ENCODE results near the gene CFAP61. TPM values are rescaled to one million over a fixed set of nuclear protein-coding genes. Genes with fewer than 3 reads are reported as not detected.

CFAP61 gene
- total and polyA plus RNA-seq, 2 donors, result 0.23 to 0.24 TPM

DNA sequence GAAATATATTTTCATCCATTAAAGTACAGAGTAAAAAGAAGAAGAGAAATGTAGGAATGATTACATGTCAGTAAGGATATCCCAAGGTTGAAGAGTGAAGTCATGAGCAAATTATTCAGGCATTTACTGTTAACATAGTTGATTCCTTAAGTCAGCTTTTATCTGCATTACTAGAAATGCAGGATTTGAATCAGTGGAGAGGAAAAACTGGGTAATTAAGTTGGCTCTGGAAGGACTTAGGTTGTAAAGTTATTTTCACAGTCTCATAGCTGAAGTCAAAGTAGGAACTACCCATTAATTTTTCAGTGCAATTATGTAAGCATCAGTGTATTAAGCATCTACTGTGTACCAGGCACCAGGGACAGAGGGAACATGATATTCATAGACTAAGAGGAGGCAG lies 27.4 kb upstream of the CFAP61 start:
- Histone ChIP-seq H3K4me3 (ENCODE audit: low read length in 2 of 2) (no peak overlapping the region), H3K27me3 (ENCODE audit: control insufficient read depth in 2 of 2, insufficient read depth in 1 of 2, low read length in 1 of 2) (no peaks in the 10 kb centered on the region), H3K36me3 (ENCODE audit: control insufficient read depth in 2 of 2, insufficient read depth in 2 of 2, low read length in 1 of 2) (peaks cover 0 to 17% of the 10 kb centered on the region in 2 donors), H3K9me3 (ENCODE audit: control insufficient read depth in 2 of 2, insufficient read depth in 1 of 2, low read length in 1 of 2) (no peaks in the 10 kb centered on the region), H3K27ac (ENCODE audit: low read depth in 1 of 2, low read length in 1 of 2) (no peak overlapping the region), H3K4me1 (ENCODE audit: control insufficient read depth in 2 of 2, insufficient read depth in 2 of 2, low read length in 2 of 2) (peaks cover 0 to 3% of the 10 kb centered on the region in 2 donors)
- no peak for DNase-seq (ENCODE audit: low read depth in 6 of 9, low spot score in 9 of 9)

DNA sequence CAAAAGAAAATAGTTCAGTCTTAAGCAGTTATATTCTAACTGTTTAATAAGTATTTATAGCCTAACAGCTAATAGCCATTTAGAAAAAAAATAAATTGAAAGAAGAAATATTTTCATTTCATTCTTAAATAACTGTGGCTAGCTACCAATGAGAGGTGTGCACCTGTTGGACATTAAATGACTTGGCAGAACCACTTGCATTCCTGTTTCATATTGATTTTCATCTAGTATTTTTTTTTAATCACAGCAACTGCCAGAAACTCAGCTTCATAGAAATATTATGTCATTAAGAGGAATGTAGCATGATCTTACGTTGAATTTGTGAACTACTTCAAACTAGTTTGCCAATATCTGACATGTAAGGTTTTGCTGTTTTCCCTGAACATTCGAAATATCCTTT lies 25.0 kb upstream of the CFAP61 start:
- Histone ChIP-seq H3K36me3 (ENCODE audit: control insufficient read depth in 2 of 2, insufficient read depth in 2 of 2, low read length in 1 of 2) (peaks cover 0 to 26% of the 10 kb centered on the region in 2 donors), H3K9me3 (ENCODE audit: control insufficient read depth in 2 of 2, insufficient read depth in 1 of 2, low read length in 1 of 2) (no peaks in the 10 kb centered on the region), H3K4me3 (ENCODE audit: low read length in 2 of 2) (no peak overlapping the region), H3K4me1 (ENCODE audit: control insufficient read depth in 2 of 2, insufficient read depth in 2 of 2, low read length in 2 of 2) (no peaks in the 10 kb centered on the region), H3K27ac (ENCODE audit: low read depth in 1 of 2, low read length in 1 of 2) (no peak overlapping the region), H3K27me3 (ENCODE audit: control insufficient read depth in 2 of 2, insufficient read depth in 1 of 2, low read length in 1 of 2) (no peaks in the 10 kb centered on the region)
- WGBS, result 97% methylated on average over 2 of the region's 2 CpGs
- no peak for DNase-seq (ENCODE audit: low read depth in 6 of 9, low spot score in 9 of 9)

DNA sequence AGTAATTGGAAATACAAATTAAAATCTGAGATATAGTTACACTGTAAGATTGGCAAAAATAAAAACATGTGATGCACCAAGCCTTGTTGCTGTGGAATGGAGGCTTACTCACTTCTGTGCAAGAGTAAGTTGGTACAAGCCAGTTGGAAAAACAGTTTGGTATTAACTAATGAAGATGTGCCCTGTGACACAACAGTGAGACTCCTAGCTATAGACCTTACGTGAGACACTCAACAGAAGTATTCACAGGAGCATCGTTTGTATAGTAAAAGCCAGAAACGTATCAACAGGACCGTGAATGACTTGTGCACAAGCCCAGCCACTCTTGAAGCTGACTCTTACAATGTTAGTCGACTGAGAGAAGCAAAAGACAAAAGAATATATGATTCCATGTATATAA lies 20.5 kb upstream of the CFAP61 start:
- no peaks in the 10 kb centered on the region for H3K9me3 ChIP-seq (ENCODE audit: control insufficient read depth in 2 of 2, insufficient read depth in 1 of 2, low read length in 1 of 2)
- peaks cover 16 to 54% of the 10 kb centered on the region in 2 donors for H3K36me3 ChIP-seq (ENCODE audit: control insufficient read depth in 2 of 2, insufficient read depth in 2 of 2, low read length in 1 of 2)
- no peaks in the 10 kb centered on the region for H3K27me3 ChIP-seq (ENCODE audit: control insufficient read depth in 2 of 2, insufficient read depth in 1 of 2, low read length in 1 of 2)
- H3K27ac ChIP-seq (ENCODE audit: low read depth in 1 of 2, low read length in 1 of 2), result no peak overlapping the region
- DNase-seq (ENCODE audit: low read depth in 6 of 9, low spot score in 9 of 9), result no peak
- 96% methylated on average over 5 of the region's 5 CpGs for WGBS
- no peak overlapping the region for H3K4me3 ChIP-seq (ENCODE audit: low read length in 2 of 2)
- H3K4me1 ChIP-seq (ENCODE audit: control insufficient read depth in 2 of 2, insufficient read depth in 2 of 2, low read length in 2 of 2), result no peaks in the 10 kb centered on the region

DNA sequence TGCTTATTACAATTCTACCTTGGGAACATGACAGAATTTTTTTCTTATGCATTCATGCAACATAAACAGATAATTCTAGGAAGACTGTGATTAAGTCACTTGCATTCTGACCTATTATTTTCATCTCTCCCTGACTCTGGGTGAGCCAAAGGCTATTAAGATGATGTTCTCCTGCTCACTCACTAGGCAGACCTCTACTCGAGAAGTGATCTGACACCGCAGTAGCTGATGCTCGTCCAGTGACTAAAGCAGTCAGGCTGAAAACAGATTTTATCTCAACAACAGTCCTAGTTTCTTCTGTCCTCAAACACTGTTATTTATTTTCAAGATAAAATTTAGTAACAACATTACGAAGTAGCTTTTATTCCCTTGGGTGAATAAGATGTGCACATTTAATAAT lies 17.8 kb upstream of the CFAP61 start:
- Histone ChIP-seq H3K9me3 (ENCODE audit: control insufficient read depth in 2 of 2, insufficient read depth in 1 of 2, low read length in 1 of 2) (no peaks in the 10 kb centered on the region), H3K36me3 (ENCODE audit: control insufficient read depth in 2 of 2, insufficient read depth in 2 of 2, low read length in 1 of 2) (peaks cover 35 to 73% of the 10 kb centered on the region in 2 donors), H3K27me3 (ENCODE audit: control insufficient read depth in 2 of 2, insufficient read depth in 1 of 2, low read length in 1 of 2) (no peaks in the 10 kb centered on the region), H3K4me3 (ENCODE audit: low read length in 2 of 2) (no peak overlapping the region), H3K27ac (ENCODE audit: low read depth in 1 of 2, low read length in 1 of 2) (no peak overlapping the region), H3K4me1 (ENCODE audit: control insufficient read depth in 2 of 2, insufficient read depth in 2 of 2, low read length in 2 of 2) (no peaks in the 10 kb centered on the region)
- no peak for DNase-seq (ENCODE audit: low read depth in 6 of 9, low spot score in 9 of 9)
- 96% methylated on average over 4 of the region's 4 CpGs for WGBS

DNA sequence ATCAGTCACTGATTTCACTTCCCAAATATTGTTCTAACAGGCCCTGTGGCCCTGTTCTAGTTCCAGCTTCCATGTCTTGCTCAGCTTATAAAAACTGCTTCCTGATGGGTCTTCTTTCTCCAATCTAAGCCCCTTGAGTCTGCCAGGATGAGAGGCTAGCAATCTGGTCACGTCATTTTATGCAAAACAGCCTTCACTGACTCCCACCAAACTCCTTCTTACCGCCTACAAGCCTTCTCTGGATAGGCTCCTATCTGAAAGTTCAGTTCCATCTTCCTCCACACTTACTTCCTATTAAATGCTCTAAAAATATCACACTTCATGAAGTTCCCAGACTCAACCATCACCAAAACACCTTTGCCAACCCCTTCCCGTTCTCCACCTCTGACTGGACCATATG lies 15.6 kb upstream of the CFAP61 start:
- H3K27ac ChIP-seq (ENCODE audit: low read depth in 1 of 2, low read length in 1 of 2), result no peak overlapping the region
- H3K27me3 ChIP-seq (ENCODE audit: control insufficient read depth in 2 of 2, insufficient read depth in 1 of 2, low read length in 1 of 2), result no peaks in the 10 kb centered on the region
- no peaks in the 10 kb centered on the region for H3K9me3 ChIP-seq (ENCODE audit: control insufficient read depth in 2 of 2, insufficient read depth in 1 of 2, low read length in 1 of 2)
- peaks cover 46 to 85% of the 10 kb centered on the region in 2 donors for H3K36me3 ChIP-seq (ENCODE audit: control insufficient read depth in 2 of 2, insufficient read depth in 2 of 2, low read length in 1 of 2)
- WGBS, result 99% methylated on average over 3 of the region's 3 CpGs
- no peak overlapping the region for H3K4me3 ChIP-seq (ENCODE audit: low read length in 2 of 2)
- no peak for DNase-seq (ENCODE audit: low read depth in 6 of 9, low spot score in 9 of 9)
- no peaks in the 10 kb centered on the region for H3K4me1 ChIP-seq (ENCODE audit: control insufficient read depth in 2 of 2, insufficient read depth in 2 of 2, low read length in 2 of 2)

DNA sequence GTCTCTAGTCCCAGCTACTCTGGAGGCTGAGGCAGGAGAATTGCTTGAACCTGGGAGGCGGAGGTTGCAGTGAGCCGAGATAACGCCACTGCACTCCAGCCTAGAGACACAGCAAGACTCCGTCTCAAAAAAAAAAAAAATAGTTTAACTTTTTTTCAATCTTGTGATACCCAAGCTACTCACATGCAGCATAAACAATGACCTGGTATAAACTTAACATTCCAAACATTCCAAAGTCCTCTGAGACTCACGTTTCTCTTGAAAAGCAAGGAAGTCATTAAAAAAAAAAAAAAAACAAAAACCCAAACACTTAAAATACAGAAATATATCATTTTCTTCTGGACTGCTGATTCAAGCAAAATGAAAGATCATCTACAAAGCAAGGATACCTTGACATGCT lies 14.4 kb upstream of the CFAP61 start:
- no peak overlapping the region for H3K4me3 ChIP-seq (ENCODE audit: low read length in 2 of 2)
- no peak overlapping the region for H3K27ac ChIP-seq (ENCODE audit: low read depth in 1 of 2, low read length in 1 of 2)
- no peaks in the 10 kb centered on the region for H3K4me1 ChIP-seq (ENCODE audit: control insufficient read depth in 2 of 2, insufficient read depth in 2 of 2, low read length in 2 of 2)
- DNase-seq (ENCODE audit: low read depth in 6 of 9, low spot score in 9 of 9), result no peak
- H3K36me3 ChIP-seq (ENCODE audit: control insufficient read depth in 2 of 2, insufficient read depth in 2 of 2, low read length in 1 of 2), result peaks cover 58 to 88% of the 10 kb centered on the region in 2 donors
- 95% methylated on average over 5 of the region's 5 CpGs for WGBS
- no peaks in the 10 kb centered on the region for H3K9me3 ChIP-seq (ENCODE audit: control insufficient read depth in 2 of 2, insufficient read depth in 1 of 2, low read length in 1 of 2)
- H3K27me3 ChIP-seq (ENCODE audit: control insufficient read depth in 2 of 2, insufficient read depth in 1 of 2, low read length in 1 of 2), result no peaks in the 10 kb centered on the region

DNA sequence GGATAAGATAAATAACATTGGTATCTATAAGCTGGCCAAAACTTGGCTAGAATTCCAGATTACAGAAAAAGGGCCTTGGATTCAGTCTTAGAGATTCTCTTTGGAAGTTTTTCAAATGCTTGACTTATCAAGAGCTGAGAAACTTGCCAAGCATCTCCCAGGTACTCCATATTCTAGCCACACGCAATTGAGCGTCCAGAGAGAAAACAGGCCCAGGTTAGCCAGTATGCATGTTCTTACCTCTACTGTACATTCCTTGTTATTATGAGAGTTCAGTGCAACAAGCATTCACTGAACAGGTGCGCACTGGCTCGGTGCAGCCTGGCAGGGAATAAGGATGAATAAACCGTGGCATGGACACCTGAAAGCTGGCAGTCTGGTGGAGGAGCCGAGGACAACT lies 13.7 kb upstream of the CFAP61 start:
- H3K9me3 ChIP-seq (ENCODE audit: control insufficient read depth in 2 of 2, insufficient read depth in 1 of 2, low read length in 1 of 2), result no peaks in the 10 kb centered on the region
- no peak for DNase-seq (ENCODE audit: low read depth in 6 of 9, low spot score in 9 of 9)
- WGBS, result 97% methylated on average over 6 of the region's 6 CpGs
- H3K27ac ChIP-seq (ENCODE audit: low read depth in 1 of 2, low read length in 1 of 2), result no peak overlapping the region
- H3K27me3 ChIP-seq (ENCODE audit: control insufficient read depth in 2 of 2, insufficient read depth in 1 of 2, low read length in 1 of 2), result no peaks in the 10 kb centered on the region
- H3K36me3 ChIP-seq (ENCODE audit: control insufficient read depth in 2 of 2, insufficient read depth in 2 of 2, low read length in 1 of 2), result peaks cover 63 to 87% of the 10 kb centered on the region in 2 donors
- no peak overlapping the region for H3K4me3 ChIP-seq (ENCODE audit: low read length in 2 of 2)
- no peaks in the 10 kb centered on the region for H3K4me1 ChIP-seq (ENCODE audit: control insufficient read depth in 2 of 2, insufficient read depth in 2 of 2, low read length in 2 of 2)

DNA sequence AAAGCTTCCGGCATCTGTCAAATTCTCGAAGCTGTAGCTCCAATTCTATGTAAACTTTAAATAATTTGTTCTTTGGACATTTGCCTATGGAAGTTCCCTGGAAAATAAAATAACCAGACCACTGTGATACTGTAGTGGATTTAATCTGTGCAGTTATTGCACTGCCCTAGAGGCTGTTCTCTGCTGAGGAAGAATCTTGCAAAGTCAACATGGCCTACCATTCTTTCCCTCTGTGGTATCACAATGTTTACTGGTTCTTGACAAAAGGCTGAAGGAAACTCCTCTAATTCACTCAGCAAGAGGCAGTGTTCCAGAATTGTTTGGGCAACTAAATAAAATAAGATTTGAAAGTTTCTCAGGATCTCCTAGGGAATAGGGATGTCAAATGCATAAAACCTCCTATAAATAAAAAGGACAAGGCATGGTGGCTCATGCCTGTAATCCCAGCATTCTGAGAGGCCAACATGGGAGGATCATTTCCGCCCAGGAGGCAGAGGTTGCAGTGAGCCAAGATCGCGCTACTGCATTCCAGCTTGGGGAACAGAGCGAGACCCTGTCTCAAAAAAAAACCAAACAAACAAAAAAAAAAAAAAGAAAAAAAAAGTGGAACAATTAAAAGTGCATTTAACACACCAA lies 12.5 kb upstream of the CFAP61 start:
- 98% methylated on average over 6 of the region's 6 CpGs for WGBS
- Histone ChIP-seq H3K27ac (ENCODE audit: low read depth in 1 of 2, low read length in 1 of 2) (no peak overlapping the region), H3K36me3 (ENCODE audit: control insufficient read depth in 2 of 2, insufficient read depth in 2 of 2, low read length in 1 of 2) (peaks cover 68 to 89% of the 10 kb centered on the region in 2 donors), H3K27me3 (ENCODE audit: control insufficient read depth in 2 of 2, insufficient read depth in 1 of 2, low read length in 1 of 2) (no peaks in the 10 kb centered on the region), H3K4me1 (ENCODE audit: control insufficient read depth in 2 of 2, insufficient read depth in 2 of 2, low read length in 2 of 2) (no peaks in the 10 kb centered on the region), H3K9me3 (ENCODE audit: control insufficient read depth in 2 of 2, insufficient read depth in 1 of 2, low read length in 1 of 2) (no peaks in the 10 kb centered on the region), H3K4me3 (ENCODE audit: low read length in 2 of 2) (no peak overlapping the region)
- DNase-seq (ENCODE audit: low read depth in 6 of 9, low spot score in 9 of 9), result no peak

DNA sequence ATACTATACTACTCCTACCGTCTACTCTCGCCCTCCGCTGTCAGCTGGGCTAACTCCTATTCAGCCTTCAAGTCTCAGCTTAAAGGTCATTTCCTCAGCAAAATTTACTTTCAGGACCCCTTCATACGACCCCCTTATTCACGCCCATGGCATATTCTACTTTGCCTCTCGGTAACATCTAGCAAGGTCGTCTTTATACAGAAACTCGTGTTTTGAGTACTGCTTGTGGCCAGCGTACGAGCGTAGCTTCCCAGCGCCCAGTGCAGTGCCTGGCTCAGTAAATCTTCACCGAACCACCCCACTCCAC lies 612 bp upstream of the CFAP61 start:
- 6% methylated on average over 13 of the region's 13 CpGs for WGBS

More for the DNA sequence above, 612 bp upstream of the CFAP61 start:
- H3K4me3 ChIP-seq (ENCODE audit: low read length in 2 of 2), result peak overlapping the region; percentile 94 to 97
- H3K9me3 ChIP-seq (ENCODE audit: control insufficient read depth in 2 of 2, insufficient read depth in 1 of 2, low read length in 1 of 2), result no peaks in the 10 kb centered on the region
- H3K4me1 ChIP-seq (ENCODE audit: control insufficient read depth in 2 of 2, insufficient read depth in 2 of 2, low read length in 2 of 2), result peaks cover 2 to 5% of the 10 kb centered on the region in 2 donors
- H3K27ac ChIP-seq (ENCODE audit: low read depth in 1 of 2, low read length in 1 of 2), result peak overlapping the region; percentile 83 to 90
- no peaks in the 10 kb centered on the region for H3K27me3 ChIP-seq (ENCODE audit: control insufficient read depth in 2 of 2, insufficient read depth in 1 of 2, low read length in 1 of 2)
- no peak for DNase-seq (ENCODE audit: low read depth in 6 of 9, low spot score in 9 of 9)
- H3K36me3 ChIP-seq (ENCODE audit: control insufficient read depth in 2 of 2, insufficient read depth in 2 of 2, low read length in 1 of 2), result peaks cover 20 to 30% of the 10 kb centered on the region in 2 donors
